Esophagus squamous epithelium (tissue), 4 donors: ENCODE data around the gene HBS1L.

Experiments
- CTCF ChIP-seq, 6 experiments: fragments of 450-650 bp in 4 of 6; fragments of 200-600 bp in 2 of 6; sonication (generic) in 2 of 6; IDR thresholded peaks; one replicate each; pipeline ENCODE4 v1.5.1; 2016 to 2019; ENCODE audit warnings: antibody characterized with exemption in 6 of 6, mild to moderate bottlenecking in 4 of 6, moderate library complexity in 4 of 6
- POLR2A ChIP-seq, 4 donors: fragments of 450-650 bp; IDR thresholded peaks; one replicate each; pipeline ENCODE4 v1.6.1; 2017; ENCODE audit warnings: antibody characterized with exemption in 4 of 4, mild to moderate bottlenecking in 4 of 4, moderate library complexity in 3 of 4

GRCh38 chr6:134997133-134997995, 57.3 kb downstream of the HBS1L start:
- TF ChIP-seq CTCF (IDR thresholded peaks at IDR 0.05) (no peak), POLR2A (IDR thresholded peaks at IDR 0.05) (no peak)
